C4-2B (cell line): ENCODE data around the gene LPP.

Source experiments
- CTCF ChIP-seq: fragments of 450-650 bp; conservative IDR thresholded peaks from 2 replicates; pipeline ENCODE4 v1.5.1; 2017; ENCODE audit warnings: mild to moderate bottlenecking
- ZFX ChIP-seq: fragments of 450-650 bp; IDR thresholded peaks from 2 replicates; pipeline ENCODE4 v1.6.1; 2017

GRCh38 chr3:188241072-188241471 is 87.1 kb downstream of the LPP start:
- no peak for TF ChIP-seq ZFX
- no peak for TF ChIP-seq CTCF
